Vagina (tissue), 2 donors: ENCODE measurements around the gene CEP89.

Experiments
- POLR2A ChIP-seq, 2 donors: fragments of 450-650 bp; IDR thresholded peaks; one replicate each; pipeline ENCODE4 v1.6.1; 2017; ENCODE audit warnings: antibody characterized with exemption in 2 of 2, mild to moderate bottlenecking in 2 of 2, moderate library complexity in 2 of 2
- POLR2AphosphoS5 ChIP-seq, 2 donors: sonication (generic); formaldehyde crosslinking; IDR thresholded peaks; one replicate each; pipeline ENCODE4 v1.9.0; 2017; ENCODE audit warnings: antibody characterized with exemption in 2 of 2, mild to moderate bottlenecking in 2 of 2, low read depth in 1 of 2; ENCODE audit not compliant: insufficient read depth in 1 of 2
- TF ChIP-seq, protein P1 (sequence below), 3 experiments: fragments of 450-650 bp in 2 of 3; fragments of 200-600 bp in 1 of 3; sonication (generic) in 1 of 3; IDR thresholded peaks; one replicate each; pipeline ENCODE4 v1.5.1; 2017 to 2019; ENCODE audit warnings: antibody characterized with exemption in 3 of 3, mild to moderate bottlenecking in 2 of 3, moderate library complexity in 2 of 3

DNA sequence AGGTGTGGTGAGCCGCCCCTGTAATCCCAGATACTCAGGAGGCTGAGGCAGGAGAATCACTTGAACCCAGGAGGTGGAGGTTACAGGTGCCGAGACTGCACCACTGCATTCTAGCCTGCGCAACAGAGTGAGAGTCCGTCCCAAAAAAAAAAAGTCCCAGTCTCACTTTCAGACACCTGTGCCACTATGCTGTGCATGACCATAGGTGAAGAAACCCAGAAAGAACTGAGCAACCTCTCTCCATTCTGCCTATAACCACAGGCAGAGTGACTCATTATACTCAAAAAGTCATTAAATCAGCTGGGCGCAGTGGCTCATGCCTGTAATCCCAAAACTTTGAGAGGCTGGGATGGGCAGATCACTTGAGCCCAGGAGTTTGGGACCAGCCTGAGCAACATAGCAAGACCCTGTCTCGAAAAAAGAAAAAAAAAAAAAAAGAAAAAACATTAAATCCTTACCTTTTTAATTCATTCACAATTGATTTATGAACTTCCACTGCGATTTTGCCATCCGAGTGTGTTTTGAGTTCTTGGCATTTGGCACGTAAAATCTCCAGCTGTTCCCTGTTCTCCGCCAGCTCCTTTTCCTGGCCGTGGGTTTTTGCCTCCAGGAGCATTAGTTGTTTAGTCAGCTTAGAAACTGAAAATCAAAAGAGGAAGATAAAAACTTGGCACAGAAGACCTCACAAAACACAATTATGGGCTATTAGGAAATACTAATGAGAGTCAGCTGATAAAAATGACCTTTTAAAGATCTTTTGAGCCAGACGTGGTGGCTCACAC is 56.7 kb downstream of the CEP89 start:
- TF ChIP-seq, protein P1, sequence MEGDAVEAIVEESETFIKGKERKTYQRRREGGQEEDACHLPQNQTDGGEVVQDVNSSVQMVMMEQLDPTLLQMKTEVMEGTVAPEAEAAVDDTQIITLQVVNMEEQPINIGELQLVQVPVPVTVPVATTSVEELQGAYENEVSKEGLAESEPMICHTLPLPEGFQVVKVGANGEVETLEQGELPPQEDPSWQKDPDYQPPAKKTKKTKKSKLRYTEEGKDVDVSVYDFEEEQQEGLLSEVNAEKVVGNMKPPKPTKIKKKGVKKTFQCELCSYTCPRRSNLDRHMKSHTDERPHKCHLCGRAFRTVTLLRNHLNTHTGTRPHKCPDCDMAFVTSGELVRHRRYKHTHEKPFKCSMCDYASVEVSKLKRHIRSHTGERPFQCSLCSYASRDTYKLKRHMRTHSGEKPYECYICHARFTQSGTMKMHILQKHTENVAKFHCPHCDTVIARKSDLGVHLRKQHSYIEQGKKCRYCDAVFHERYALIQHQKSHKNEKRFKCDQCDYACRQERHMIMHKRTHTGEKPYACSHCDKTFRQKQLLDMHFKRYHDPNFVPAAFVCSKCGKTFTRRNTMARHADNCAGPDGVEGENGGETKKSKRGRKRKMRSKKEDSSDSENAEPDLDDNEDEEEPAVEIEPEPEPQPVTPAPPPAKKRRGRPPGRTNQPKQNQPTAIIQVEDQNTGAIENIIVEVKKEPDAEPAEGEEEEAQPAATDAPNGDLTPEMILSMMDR (IDR thresholded peaks at IDR 0.05): no peak
- TF ChIP-seq POLR2A (IDR thresholded peaks at IDR 0.05) (no peak), POLR2AphosphoS5 (IDR thresholded peaks at IDR 0.05; ENCODE audit: insufficient read depth in 1 of 2, low read depth in 1 of 2) (no peak)
